IPS DF 19.7 (cell line): Measurements from ENCODE around the gene EPB41.
"Not testable (repeated sequence)": the region's sequence is repeated elsewhere in the genome, so short reads cannot be mapped to it uniquely, and the experiment has no call there.

Experiments
- DNase-seq: peaks from one replicate; pipeline ENCODE4 v3.0.0-alpha.2; 2013; ENCODE audit warnings: low read depth, low spot score

The EPB41 gene

GRCh38 chr1:29050166-29050565, 135.8 kb downstream of the EPB41 start:
- no peak for DNase-seq

- DNase-seq, result no peak
Observed at GRCh38 chr1:29052100-29052499, 137.7 kb downstream of the EPB41 start.

DNA sequence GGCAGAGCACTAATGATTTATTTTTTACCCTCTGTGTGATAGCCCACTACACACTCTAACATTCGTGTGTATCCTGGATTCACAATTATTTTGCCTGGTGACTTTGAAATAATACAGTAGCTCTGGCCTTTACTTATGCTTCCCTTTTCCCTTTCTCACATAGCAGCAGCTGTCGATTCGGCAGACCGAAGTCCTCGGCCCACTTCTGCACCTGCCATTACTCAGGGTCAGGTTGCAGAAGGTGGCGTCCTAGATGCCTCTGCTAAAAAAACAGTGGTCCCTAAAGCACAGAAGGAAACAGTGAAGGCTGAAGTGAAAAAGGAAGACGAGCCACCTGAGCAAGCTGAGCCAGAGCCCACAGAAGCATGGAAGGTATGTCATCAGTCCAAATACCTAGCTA, 138.6 kb downstream of the EPB41 start:
- DNase-seq, result no peak

DNA sequence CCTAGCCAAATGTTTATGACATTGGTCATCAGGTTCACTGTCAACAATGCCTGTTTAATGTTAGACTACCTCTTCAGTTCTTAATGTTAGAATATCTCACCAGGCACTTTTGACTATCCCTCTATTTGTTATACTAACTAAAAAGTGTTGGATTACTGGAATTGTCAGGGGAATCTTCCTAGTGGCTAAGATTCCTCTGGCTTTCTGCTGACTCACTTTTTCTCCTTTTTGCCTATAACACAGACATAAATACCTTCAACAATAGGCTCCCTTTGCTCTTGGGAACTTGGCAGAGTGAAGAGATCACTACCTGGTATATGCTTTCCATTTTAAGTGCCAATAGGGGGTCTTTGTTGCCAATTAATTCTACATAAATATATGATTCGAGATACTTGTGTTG, 140.8 kb downstream of the EPB41 start:
- DNase-seq, result no peak

GRCh38 chr1:29056256-29056655, 141.9 kb downstream of the EPB41 start:
- no peak for DNase-seq

DNA sequence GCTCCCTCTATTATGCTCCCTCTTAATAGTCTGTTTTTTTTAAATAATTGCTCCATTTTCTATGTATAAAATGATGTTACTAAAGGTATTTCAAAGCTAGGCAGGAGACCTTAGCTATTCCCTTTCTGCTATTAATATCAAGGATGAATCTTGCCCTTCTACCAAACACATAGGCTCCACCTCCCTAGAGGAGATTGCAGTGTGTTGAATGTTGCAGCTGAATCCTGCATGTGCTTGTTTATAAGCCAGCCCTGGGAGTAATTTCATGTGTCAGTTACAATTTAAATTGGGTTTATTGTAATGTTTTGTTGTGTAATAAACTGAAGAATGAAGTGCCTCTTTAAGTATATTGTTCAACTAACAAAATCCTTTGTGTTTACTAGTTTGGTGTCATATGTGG, 143.3 kb downstream of the EPB41 start:
- DNase-seq, result no peak

GRCh38 chr1:29062157-29062942, 148.0 kb downstream of the EPB41 start:
- DNase-seq, result no peak

- DNase-seq, result no peak
Observed at GRCh38 chr1:29064064-29064463, 149.7 kb downstream of the EPB41 start.

DNA sequence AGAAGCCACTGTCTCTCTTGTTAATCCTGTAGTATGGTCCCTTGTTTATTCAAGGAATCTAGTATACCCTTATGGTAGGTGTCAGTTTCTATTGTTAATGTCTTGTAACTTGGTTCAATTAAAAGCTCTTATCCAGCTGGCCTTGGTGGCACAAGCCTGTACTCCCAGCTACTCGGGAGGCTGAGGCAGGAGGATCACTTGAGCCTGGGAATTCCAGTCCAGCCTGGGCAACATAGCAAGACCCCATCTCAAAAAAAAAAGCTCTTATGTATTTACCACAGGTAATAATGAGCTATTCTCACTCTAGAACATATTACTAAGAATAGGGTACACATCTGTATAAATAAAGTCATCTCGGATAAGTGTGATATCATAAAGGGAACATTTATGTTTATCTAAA, 162.8 kb downstream of the EPB41 start:
- no peak for DNase-seq

GRCh38 chr1:29079916-29080629, 165.7 kb downstream of the EPB41 start:
- not testable (repeated sequence) for DNase-seq

DNA sequence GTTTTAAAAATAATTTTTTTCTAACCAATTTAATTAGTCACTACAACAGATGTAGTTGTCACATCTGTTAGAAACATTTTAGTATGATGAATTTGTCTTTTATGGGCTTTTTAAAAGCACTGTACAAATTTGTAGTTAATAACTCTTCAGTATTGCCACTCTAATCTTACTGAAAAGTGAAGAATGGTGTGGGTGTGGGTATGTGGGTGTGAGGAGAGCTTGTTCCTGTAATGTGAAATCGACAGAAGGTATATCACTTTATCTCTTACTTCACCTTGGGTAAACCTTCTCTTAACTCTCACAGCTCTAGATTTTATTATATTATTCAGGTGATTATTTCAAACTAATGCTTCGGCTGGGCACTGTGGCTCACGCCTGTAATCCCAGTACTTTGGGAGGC, 166.8 kb downstream of the EPB41 start:
- no peak for DNase-seq

DNA sequence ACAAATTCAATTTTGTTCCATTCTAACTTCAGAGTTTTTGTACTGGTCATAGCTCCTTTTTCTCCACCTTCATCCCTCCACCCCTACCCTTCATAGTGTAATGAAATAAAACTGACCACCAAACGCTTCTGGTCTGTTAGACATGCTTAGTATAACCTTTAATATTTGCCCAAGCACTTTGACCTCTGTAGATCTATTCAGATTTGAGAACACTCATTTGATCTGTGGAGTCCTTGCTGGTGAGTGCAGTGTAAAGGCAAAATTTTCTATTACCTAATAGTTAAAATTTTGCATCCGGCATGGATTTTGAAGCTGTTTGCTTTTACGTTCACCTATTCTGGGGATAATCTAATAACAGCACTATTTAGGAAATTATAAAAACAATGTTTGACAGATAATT, 168.2 kb downstream of the EPB41 start:
- no peak for DNase-seq

DNA sequence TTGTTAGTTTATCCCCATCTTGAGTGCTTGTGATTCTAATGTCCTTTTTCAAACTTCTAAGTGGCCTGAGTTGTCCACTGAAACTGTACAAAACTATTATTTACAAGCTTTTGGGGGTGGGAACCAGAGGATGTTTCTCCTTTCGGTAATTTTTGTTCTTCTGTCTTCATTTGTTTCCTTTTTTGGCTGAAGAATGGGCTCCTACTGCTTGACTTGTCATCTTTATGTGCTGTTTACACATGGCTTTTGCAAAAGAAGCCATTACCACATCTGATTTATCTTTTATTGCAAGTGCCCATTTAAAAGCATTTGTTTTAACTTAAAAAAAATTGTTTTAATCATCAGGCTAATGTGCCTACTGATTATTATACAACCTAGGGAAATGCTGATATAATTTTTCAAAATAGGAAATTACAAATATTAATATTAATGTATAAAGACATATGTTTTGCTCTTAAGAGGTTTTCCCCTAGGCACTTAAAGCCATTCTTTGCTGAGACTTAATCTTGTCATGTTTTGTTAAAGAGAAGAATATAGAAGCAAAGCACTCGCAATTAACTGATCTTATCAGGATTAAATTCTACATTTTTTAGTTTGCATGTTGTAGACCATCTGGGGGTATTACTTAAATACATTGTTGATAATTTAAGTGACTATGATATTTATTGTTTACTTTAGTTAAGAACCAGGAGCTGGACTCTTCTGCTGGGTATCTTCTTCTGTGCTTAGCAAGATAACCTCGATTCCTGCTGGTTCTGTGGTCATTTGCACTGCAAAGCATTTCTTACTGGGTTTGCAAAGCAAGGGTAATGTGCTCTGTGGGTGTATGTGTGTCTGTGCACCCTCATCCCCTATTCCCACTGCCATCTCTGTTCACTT, 169.2 kb downstream of the EPB41 start:
- no peak for DNase-seq

DNA sequence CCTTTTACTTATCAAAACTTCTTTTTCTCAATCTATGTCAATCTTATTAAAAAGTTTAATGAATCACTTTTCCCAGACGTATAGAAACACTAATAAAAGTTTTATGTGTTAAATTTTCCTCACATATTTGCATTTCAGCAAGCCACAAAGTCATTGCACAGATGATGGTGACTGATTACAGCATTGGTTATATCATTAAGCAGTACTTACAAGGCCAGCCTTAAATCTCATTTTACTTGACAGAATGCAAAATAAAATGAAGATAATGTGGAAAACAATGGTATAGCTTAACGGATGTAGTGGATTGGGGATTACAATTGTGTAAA, 169.8 kb downstream of the EPB41 start:
- DNase-seq, result no peak

DNA sequence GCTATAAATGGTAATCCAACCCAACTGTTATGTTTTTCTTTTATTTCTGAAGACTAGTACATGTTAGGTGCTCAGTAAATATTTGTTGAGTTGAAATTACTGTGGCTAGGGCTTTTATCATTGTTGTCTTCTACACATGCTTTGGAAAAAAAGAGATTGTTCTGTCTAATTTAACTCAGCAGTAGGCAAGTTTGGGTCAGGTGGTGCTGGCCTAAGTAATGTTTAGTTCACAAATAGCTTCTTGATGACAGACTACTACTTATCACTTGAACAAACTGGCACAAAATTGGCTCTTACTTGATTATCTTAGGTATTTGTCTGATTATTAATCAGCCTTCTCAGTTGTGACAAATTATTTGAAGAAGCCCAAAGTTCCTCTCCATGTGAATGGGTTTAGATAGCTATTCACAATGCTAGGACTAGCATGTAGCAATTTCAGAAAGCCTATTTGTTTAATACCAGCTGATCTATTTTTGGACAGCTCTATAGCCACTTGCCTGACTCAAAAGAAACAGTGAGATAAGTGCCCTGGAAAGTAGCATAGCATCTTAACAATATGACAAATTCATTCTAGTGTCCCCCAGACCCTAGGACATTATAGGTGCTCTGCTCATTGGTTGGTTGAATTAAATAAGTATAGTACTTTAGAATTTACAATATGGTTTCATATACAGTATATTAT, 176.7 kb downstream of the EPB41 start:
- no peak for DNase-seq

DNA sequence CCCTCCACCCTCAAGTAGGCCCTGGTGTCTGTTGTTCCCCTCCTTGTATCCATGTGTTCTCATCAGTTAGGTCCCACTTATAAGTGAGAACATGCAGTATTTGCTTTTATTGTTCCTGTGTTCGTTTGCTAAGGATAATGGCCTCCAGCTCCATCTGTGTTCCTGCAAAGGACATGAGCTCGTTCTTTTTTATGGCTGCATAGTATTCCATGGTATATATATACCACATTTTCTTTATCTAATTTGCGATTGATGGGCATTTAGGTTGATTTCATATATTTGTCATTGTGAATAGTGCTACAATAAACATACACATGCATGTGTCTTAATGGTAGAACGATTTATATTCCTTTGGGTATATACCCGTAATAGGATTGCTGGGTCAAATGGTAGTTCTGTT, 178.3 kb downstream of the EPB41 start:
- DNase-seq, result not testable (repeated sequence)

DNA sequence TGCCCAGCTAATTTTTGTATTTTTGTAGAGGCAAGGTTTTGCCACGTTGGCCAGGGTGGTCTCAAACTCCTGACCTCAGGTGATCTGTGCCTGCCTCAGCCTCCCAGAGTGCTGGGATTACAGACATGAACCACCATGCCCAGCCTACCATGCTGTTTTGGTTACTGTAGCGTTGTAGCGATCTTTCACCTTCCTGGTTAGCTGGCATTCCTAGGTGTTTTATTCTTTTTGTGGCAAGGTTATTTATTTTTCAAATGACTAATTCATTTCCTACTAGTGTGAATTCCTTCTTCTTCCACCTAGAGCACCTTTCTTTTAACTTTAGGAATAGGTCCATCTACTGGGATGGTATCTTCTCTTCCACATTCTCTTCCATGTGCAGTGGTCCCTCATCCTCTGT, 180.1 kb downstream of the EPB41 start:
- DNase-seq, result no peak

- no peak for DNase-seq
Observed at GRCh38 chr1:29094954-29095353, 180.6 kb downstream of the EPB41 start.

GRCh38 chr1:29096231-29096886, 182.0 kb downstream of the EPB41 start:
- no peak for DNase-seq

GRCh38 chr1:29099286-29099685, 184.9 kb downstream of the EPB41 start:
- no peak for DNase-seq

GRCh38 chr1:29100487-29100886, 186.1 kb downstream of the EPB41 start:
- DNase-seq, result no peak
